Hepatocyte (in vitro differentiated cells): ENCODE measurements around the gene PTPRN2. TPM values are rescaled to one million over a fixed set of nuclear protein-coding genes. Genes with fewer than 3 reads are reported as not detected.

Experiments used
- DNase-seq: peaks from one replicate; pipeline ENCODE4 v3.0.0-alpha.2; 2016; ENCODE audit warnings: low spot score
- H2AFZ ChIP-seq: fragments of 200-600 bp; sonication (generic); 2 replicates; pipeline ENCODE4 v1.6.0; 2016; ENCODE audit warnings: antibody characterized with exemption, mild to moderate bottlenecking
- H3K27ac ChIP-seq: fragments of 200-600 bp; sonication (generic); 2 replicates; pipeline ENCODE4 v1.5.1; 2016; ENCODE audit warnings: mild to moderate bottlenecking
- H3K27me3 ChIP-seq: fragments of 200-600 bp; sonication (generic); 2 replicates; pipeline ENCODE4 v1.6.1; 2016
- H3K36me3 ChIP-seq: fragments of 200-600 bp; sonication (generic); replicated peaks from 2 replicates; pipeline ENCODE4 v1.5.1; 2016; ENCODE audit warnings: low read depth; ENCODE audit not compliant: insufficient read depth
- H3K4me1 ChIP-seq: fragments of 200-600 bp; sonication (generic); 2 replicates; pipeline ENCODE4 v1.5.1; 2016; ENCODE audit warnings: mild to moderate bottlenecking, moderate library complexity; ENCODE audit not compliant: insufficient read depth
- H3K4me2 ChIP-seq: fragments of 200-600 bp; sonication (generic); 2 replicates; pipeline ENCODE4 v1.6.0; 2016
- H3K4me3 ChIP-seq: fragments of 200-600 bp; sonication (generic); 2 replicates; pipeline ENCODE4 v1.5.1; 2016; ENCODE audit warnings: mild to moderate bottlenecking
- H3K79me2 ChIP-seq: fragments of 200-600 bp; sonication (generic); 2 replicates; pipeline ENCODE4 v1.6.0; 2017; ENCODE audit warnings: mild to moderate bottlenecking
- H3K9me2 ChIP-seq: fragments of 200-600 bp; sonication (generic); replicated peaks from 2 replicates; pipeline ENCODE4 v1.6.0; 2017; ENCODE audit warnings: mild to moderate bottlenecking; ENCODE audit not compliant: insufficient read depth
- H3K9me3 ChIP-seq: fragments of 200-600 bp; sonication (generic); 2 replicates; pipeline ENCODE4 v1.5.1; 2016; ENCODE audit warnings: low read depth, mild to moderate bottlenecking
- H4K20me1 ChIP-seq: fragments of 200-600 bp; sonication (generic); 2 replicates; pipeline ENCODE4 v1.6.0; 2016; ENCODE audit warnings: mild to moderate bottlenecking; ENCODE audit not compliant: insufficient read depth, poor library complexity, severe bottlenecking
- CTCF ChIP-seq: fragments of 200-600 bp; sonication (generic); IDR thresholded peaks from 2 replicates; pipeline ENCODE4 v1.5.1; 2016; ENCODE audit warnings: antibody characterized with exemption, mild to moderate bottlenecking; ENCODE audit not compliant: poor library complexity
- EZH2 ChIP-seq: fragments of 200-600 bp; sonication (generic); IDR thresholded peaks from 2 replicates; pipeline ENCODE4 v1.6.1; 2016; ENCODE audit warnings: antibody characterized with exemption, mild to moderate bottlenecking, borderline replicate concordance
- EZH2phosphoT487 ChIP-seq: fragments of 200-600 bp; sonication (generic); IDR thresholded peaks from one replicate; pipeline ENCODE4 v1.6.1; 2018; ENCODE audit warnings: antibody characterized with exemption, mild to moderate bottlenecking, low read depth, moderate library complexity; ENCODE audit not compliant: unreplicated experiment, severe bottlenecking
- WGBS: methylation state at CpG from one replicate; pipeline ENCODE4 v1.1.6; 2016; ENCODE audit warnings: low lambda C conversion rate; ENCODE audit errors: missing lambda C conversion rate; 5-methylcytosine and 5-hydroxymethylcytosine counted together
- polyA plus RNA-seq: library from polyadenylated mRNA; unstranded; fragments of >200 nt; fragmentation: Nextera tagmentation; extraction: Ambion mirVana; gene quantifications from 2 replicates; pipeline ENCODE4 v1.2.1, GENCODE V29; 2016
- total RNA-seq: library from RNA; depleted of rRNA; stranded (reverse); fragments of >200 nt; gene quantifications from 2 replicates; pipeline ENCODE4 v1.2.3, GENCODE V29; 2014

Gene PTPRN2
- total and polyA plus RNA-seq, 2 experiments from 2014 or later = 2.1 to 3.3 TPM

GRCh38 chr7:157874208-157874816 lies 713.3 kb downstream of the PTPRN2 start:
- no peaks in the 10 kb centered on the region for H3K9me3 ChIP-seq
- H3K4me1 ChIP-seq = no peaks in the 10 kb centered on the region
- DNase-seq = no peak
- no peak overlapping the region for H3K4me3 ChIP-seq
- H3K27ac ChIP-seq = no peak overlapping the region
- H4K20me1 ChIP-seq = no peaks in the 10 kb centered on the region
- H3K27me3 ChIP-seq = no peaks in the 10 kb centered on the region
- no peaks in the 10 kb centered on the region for H3K36me3 ChIP-seq
- no peaks in the 10 kb centered on the region for H3K9me2 ChIP-seq
- no peak overlapping the region for H3K4me2 ChIP-seq
- TF ChIP-seq EZH2phosphoT487 = no peak
- no peak for TF ChIP-seq CTCF
- TF ChIP-seq EZH2 = no peak
- H3K79me2 ChIP-seq = no peaks in the 10 kb centered on the region
- no peak overlapping the region for H2AFZ ChIP-seq
- WGBS = 91% methylated on average over 14 of the region's 14 CpGs

GRCh38 chr7:157873664-157874063 lies 714.0 kb downstream of the PTPRN2 start:
- no peaks in the 10 kb centered on the region for H3K9me2 ChIP-seq
- DNase-seq = no peak
- no peak overlapping the region for H2AFZ ChIP-seq
- no peaks in the 10 kb centered on the region for H3K4me1 ChIP-seq
- no peak overlapping the region for H3K4me2 ChIP-seq
- H3K4me3 ChIP-seq = no peak overlapping the region
- no peaks in the 10 kb centered on the region for H3K27me3 ChIP-seq
- H3K27ac ChIP-seq = no peak overlapping the region
- 87% methylated on average over 16 of the region's 17 CpGs for WGBS
- no peak for TF ChIP-seq EZH2
- TF ChIP-seq EZH2phosphoT487 = no peak
- no peaks in the 10 kb centered on the region for H3K9me3 ChIP-seq
- H4K20me1 ChIP-seq = no peaks in the 10 kb centered on the region
- no peaks in the 10 kb centered on the region for H3K79me2 ChIP-seq
- H3K36me3 ChIP-seq = no peaks in the 10 kb centered on the region

- H3K27ac ChIP-seq = no peak overlapping the region
- H3K9me3 ChIP-seq = no peaks in the 10 kb centered on the region
- H3K27me3 ChIP-seq = no peaks in the 10 kb centered on the region
- no peaks in the 10 kb centered on the region for H3K4me1 ChIP-seq
- DNase-seq = no peak
- no peaks in the 10 kb centered on the region for H3K79me2 ChIP-seq
- no peaks in the 10 kb centered on the region for H3K36me3 ChIP-seq
- H2AFZ ChIP-seq = no peak overlapping the region
- no peak overlapping the region for H3K4me3 ChIP-seq
- WGBS = 89% methylated on average over 16 of the region's 30 CpGs
- no peak overlapping the region for H3K4me2 ChIP-seq
- no peaks in the 10 kb centered on the region for H3K9me2 ChIP-seq
- H4K20me1 ChIP-seq = no peaks in the 10 kb centered on the region
- TF ChIP-seq EZH2 = no peak
Measured at GRCh38 chr7:157873181-157873580, 714.4 kb downstream of the PTPRN2 start.

GRCh38 chr7:157872447-157872846 lies 715.2 kb downstream of the PTPRN2 start:
- TF ChIP-seq CTCF = no peak
- no peak for TF ChIP-seq EZH2
- TF ChIP-seq EZH2phosphoT487 = no peak
- Histone ChIP-seq H2AFZ (no peak overlapping the region), H3K4me3 (no peak overlapping the region), H3K9me2 (no peaks in the 10 kb centered on the region), H3K4me1 (no peaks in the 10 kb centered on the region), H3K36me3 (no peaks in the 10 kb centered on the region), H3K4me2 (no peak overlapping the region), H4K20me1 (no peaks in the 10 kb centered on the region), H3K27me3 (no peaks in the 10 kb centered on the region), H3K9me3 (no peaks in the 10 kb centered on the region), H3K79me2 (no peaks in the 10 kb centered on the region), H3K27ac (no peak overlapping the region)
- DNase-seq = no peak
- 92% methylated on average over 12 of the region's 12 CpGs for WGBS
